H7 (cell line): ENCODE results near the gene STRBP. TPM values are rescaled to one million over a fixed set of nuclear protein-coding genes. Genes with fewer than 3 reads are reported as not detected.
"Not testable (repeated sequence)": the region's sequence is repeated elsewhere in the genome, so short reads cannot be mapped to it uniquely, and the experiment has no call there.

Experiments used
- DNase-seq: peaks from one replicate; pipeline ENCODE4 v3.0.0; 2012
- H3K27me3 ChIP-seq: 2 replicates; pipeline ENCODE4 v1.6.0; 2011; ENCODE audit warnings: mild to moderate bottlenecking, low read length; ENCODE audit not compliant: control insufficient read depth, insufficient read depth
- H3K36me3 ChIP-seq: replicated peaks from 2 replicates; pipeline ENCODE4 v1.5.1; 2011; ENCODE audit warnings: low read length; ENCODE audit not compliant: control insufficient read depth, insufficient read depth
- H3K4me3 ChIP-seq: 2 replicates; pipeline ENCODE4 v1.5.1; 2011; ENCODE audit warnings: low read depth, mild to moderate bottlenecking, control low read depth, low read length, moderate library complexity; ENCODE audit not compliant: insufficient read depth
- total RNA-seq: library from RNA; depleted of rRNA; stranded (reverse); fragments of >200 nt; shearing (Covaris generic); gene quantifications from 2 replicates; pipeline ENCODE4 v1.2.3, GENCODE V29; 2014

STRBP gene
- total RNA-seq, 1 experiment from 2014 or later: 35.0 TPM

DNA sequence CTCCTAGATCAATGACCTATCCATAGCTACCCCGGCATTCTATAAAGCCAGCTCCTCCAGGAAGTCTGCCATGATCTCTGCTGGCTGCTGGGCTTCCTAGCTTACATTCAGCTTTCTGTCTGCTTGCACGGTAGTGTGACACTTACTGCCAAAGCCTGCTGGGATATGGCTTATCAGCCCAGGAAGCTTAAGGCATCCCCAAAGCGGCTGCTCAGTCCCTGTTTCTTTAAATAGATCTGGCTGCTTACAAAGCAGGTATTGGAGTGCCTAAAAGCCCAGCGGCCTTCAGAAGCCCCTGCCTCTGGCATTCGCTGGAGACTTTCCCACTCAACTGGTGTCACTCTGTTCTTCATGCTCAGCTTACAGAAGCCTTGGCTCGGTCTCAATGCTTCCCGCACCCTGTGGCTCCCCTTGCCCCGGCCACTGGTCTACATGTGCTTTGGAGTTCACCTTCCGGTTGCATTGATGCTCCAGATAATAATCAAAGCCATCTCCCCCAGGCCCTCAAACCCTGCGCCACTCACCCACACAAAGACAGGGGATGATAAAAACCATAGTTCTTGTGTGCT lies 31.3 kb upstream of the STRBP start:
- H3K27me3 ChIP-seq: no peaks in the 10 kb centered on the region
- no peak for DNase-seq
- no peak overlapping the region for H3K4me3 ChIP-seq
- H3K36me3 ChIP-seq: no peaks in the 10 kb centered on the region

DNA sequence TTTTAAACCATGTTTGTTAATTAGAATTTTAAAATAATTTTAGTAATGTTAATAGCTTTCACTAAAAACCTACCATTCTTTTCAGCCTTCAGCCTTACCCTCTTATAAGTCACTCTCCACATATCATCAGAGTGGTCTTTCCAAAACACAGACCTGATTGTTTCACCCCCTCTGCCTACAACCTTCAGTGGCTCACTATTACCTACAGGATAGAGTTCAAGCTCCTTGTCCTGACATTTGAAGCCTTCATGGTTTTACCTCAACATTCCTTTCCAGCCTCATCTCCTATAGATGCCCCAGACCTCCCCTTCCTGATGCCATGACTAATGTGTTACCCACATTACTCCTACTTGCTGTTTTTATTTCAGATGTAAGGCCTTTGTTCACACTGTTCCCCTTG lies 27.8 kb upstream of the STRBP start:
- no peak overlapping the region for H3K4me3 ChIP-seq
- no peak for DNase-seq
- no peaks in the 10 kb centered on the region for H3K36me3 ChIP-seq
- no peaks in the 10 kb centered on the region for H3K27me3 ChIP-seq

DNA sequence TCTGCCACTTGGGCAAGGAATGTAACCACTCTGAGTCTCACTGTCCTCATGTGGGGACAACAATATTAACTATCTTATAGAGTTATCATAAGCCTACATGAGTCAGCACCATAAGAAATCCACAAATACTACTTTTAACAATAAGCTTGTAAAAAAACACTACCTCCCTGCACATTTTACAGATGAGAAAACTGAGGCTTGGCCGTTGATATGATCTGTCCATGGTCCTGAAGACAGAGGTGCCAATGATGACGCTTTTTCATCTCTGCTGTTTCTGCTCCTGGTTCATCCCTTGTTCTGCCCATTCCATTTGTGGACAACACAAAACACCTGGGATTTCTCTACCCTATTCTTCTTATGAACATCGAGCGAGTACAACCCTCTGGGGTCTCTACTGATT lies 23.4 kb upstream of the STRBP start:
- H3K27me3 ChIP-seq: no peaks in the 10 kb centered on the region
- DNase-seq: no peak
- H3K36me3 ChIP-seq: no peaks in the 10 kb centered on the region
- no peak overlapping the region for H3K4me3 ChIP-seq

DNA sequence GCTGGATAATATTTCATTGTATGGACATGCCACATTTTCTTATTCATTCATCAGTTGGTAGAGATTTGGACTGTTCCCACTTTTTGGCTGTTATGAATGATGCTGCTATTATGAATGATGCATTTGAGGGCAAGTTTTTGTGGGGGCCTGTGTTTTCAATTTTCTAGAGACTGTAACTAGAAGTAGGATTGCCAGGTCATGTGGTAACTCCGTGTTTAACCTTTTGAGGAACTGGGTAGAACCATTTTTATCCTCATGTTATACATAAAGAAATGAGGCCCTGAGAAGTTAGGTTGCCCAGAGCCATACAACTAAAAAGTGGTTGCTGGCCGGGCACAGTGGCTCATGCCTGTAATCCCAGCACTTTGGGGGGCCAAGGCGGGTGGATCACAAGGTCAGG lies 22.4 kb upstream of the STRBP start:
- no peaks in the 10 kb centered on the region for H3K27me3 ChIP-seq
- no peak overlapping the region for H3K4me3 ChIP-seq
- no peak for DNase-seq
- no peaks in the 10 kb centered on the region for H3K36me3 ChIP-seq

DNA sequence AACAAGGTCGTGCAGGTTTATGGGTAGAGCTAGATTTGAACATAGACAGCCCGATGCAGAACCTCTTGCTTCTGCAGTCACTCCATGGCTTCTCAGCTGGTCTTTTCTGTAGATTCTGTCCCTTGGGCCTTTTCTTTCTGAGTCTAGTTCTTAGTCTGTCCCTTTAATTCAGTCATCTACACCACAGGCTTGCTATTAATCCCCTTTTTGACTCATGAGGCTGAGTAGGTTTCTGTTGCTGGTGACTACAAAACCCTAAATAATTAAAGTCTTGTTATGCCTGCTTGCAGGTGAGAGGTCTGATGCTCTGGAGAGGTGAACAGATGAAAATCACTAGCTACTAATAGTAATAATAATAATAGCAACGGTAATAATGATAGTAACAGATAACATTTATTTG lies 19.3 kb upstream of the STRBP start:
- Histone ChIP-seq H3K4me3 (no peak overlapping the region), H3K36me3 (no peaks in the 10 kb centered on the region), H3K27me3 (no peaks in the 10 kb centered on the region)
- no peak for DNase-seq

DNA sequence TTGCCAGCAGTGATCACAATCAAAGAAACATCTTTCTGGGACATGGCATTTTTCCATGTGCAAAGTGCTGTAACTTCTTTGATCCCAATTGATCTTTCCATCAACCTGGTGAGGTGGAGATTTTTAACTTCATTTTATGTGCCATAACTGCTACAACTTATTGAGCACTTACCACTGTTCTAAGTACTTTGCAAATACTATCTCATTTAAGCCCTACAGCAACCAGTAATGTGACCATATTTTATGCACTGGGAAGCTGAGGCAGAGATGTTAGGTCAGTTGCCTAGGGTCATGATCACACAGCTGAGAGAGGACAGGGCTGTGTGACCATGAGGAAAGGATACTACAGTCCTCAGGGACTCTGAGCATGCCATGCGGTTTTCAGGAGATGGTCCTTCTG lies 17.9 kb upstream of the STRBP start:
- no peaks in the 10 kb centered on the region for H3K36me3 ChIP-seq
- H3K4me3 ChIP-seq: no peak overlapping the region
- H3K27me3 ChIP-seq: no peaks in the 10 kb centered on the region
- DNase-seq: no peak

DNA sequence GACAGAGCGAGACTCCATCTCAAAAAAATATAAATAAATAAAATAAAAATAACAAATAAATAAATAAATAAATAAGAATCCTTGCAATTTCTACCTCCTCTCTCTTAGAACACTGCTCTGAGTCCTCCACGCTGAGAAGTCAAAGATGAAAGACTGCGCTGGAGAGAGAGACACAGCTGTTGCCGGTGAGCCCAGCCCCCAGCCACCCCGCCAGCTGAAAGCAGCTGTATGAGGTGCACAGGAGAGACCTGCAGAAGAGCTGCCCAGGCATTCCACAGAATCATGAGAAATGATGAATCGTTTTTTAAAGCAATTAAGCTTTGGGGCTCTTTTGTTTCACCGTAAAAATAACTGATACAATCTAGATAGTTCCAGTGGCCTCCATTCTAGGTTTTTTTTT lies 16.3 kb upstream of the STRBP start:
- Histone ChIP-seq H3K27me3 (no peaks in the 10 kb centered on the region), H3K36me3 (no peaks in the 10 kb centered on the region), H3K4me3 (no peak overlapping the region)
- DNase-seq: no peak

DNA sequence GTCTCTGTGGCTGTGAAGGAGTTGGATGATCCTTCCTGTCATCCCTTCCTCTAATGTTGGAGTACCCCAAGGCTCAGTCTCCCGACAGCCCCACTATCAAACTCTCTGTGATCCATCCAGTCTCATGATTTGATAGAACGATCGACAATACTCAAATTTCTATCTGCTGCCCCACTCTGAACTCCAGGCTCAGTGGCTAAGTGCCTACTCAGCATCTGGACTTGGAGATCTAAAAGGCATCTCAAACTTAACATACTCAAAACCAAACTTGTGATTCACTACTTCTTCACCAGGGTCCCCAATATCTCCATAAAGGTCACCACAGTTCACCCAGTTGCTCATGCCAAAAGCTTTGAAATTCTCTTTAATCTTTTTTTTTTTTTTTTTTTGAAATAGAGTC lies 15.1 kb upstream of the STRBP start:
- H3K27me3 ChIP-seq: no peaks in the 10 kb centered on the region
- H3K4me3 ChIP-seq: no peak overlapping the region
- no peaks in the 10 kb centered on the region for H3K36me3 ChIP-seq
- DNase-seq: no peak

DNA sequence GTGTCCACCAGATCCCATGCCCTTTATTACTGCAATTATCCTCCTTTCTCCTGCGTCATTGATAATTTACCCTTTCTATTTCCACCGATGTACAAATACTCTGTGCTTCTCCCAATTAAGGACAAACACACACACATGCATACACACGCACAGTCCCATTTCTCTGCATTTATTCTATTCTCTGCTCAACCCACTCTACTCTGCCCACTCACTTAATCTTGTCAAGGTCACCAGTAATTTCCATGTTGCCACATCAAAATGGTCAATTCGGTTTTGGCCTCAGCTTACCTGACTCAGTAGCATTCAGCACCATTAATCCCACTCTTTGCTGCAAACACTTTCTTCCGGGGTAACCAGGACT lies 14.6 kb upstream of the STRBP start:
- Histone ChIP-seq H3K27me3 (no peaks in the 10 kb centered on the region), H3K4me3 (no peak overlapping the region), H3K36me3 (no peaks in the 10 kb centered on the region)
- DNase-seq: no peak

DNA sequence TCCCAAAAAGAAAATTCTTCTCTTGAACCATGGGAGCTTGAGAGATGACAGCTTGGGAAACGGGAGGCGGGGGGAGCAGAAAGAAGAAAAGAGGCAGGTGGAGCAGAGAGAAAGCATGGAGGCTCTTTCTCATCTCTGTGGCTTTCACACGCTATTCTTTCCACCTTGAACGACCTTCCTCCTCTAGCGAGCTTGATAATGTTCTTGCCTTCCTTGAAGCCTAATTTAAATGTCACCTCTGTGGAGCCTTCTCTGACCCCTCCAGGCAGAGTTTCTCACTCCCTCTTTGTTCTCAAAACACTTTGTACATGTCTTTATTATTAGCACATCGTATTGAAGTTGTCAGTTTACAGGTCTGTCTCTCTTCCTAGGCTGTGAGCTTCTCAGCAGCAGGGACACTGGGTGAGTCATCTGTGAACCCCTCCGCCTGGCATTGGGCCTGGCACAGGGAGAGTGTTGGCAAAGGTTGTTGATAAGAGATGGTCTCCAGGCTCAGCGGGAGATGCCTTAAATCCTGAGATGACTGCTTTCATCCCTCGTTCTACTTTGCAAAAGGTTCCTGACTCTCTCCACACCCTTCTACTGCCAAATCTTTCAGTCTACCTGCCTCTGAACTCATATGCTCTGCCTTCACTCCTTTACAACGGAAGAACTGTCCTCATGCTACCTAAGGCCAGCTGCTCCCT lies 14.1 kb upstream of the STRBP start:
- Histone ChIP-seq H3K27me3 (no peaks in the 10 kb centered on the region), H3K36me3 (no peaks in the 10 kb centered on the region), H3K4me3 (no peak overlapping the region)
- no peak for DNase-seq

DNA sequence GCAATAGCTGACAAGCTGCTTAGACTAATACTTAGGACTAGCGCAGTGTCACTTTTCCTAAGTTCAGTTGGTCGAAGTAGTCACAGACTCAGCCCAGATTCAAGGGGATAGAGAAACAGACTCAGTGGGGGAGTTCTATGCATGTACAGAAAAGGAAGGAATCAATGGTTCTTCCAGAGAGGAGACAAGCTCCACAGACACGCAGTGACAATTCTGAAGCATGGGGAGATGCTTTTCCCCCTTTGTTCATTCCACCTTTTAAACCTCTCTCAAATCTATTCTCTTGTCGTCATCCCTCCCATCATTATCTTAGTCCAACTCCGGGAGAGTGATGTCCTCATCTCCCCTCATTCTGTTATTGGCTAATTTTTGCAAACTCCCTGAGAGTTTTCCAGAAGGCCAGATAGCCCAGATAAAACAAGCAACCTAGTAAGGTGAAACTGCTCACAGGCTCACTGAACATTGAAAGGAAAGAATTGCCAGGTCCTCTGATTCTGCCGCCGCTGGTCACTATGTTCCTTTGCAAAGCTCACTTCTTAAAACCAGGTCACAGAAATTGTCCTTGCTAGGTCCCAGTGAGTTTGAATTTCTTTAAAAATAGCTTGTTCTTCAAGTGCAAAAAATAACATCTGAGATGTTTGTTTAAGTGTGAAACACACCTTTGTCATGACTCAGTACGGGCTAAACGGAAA lies 13.4 kb upstream of the STRBP start:
- no peak for DNase-seq
- no peaks in the 10 kb centered on the region for H3K36me3 ChIP-seq
- no peaks in the 10 kb centered on the region for H3K27me3 ChIP-seq
- no peak overlapping the region for H3K4me3 ChIP-seq

DNA sequence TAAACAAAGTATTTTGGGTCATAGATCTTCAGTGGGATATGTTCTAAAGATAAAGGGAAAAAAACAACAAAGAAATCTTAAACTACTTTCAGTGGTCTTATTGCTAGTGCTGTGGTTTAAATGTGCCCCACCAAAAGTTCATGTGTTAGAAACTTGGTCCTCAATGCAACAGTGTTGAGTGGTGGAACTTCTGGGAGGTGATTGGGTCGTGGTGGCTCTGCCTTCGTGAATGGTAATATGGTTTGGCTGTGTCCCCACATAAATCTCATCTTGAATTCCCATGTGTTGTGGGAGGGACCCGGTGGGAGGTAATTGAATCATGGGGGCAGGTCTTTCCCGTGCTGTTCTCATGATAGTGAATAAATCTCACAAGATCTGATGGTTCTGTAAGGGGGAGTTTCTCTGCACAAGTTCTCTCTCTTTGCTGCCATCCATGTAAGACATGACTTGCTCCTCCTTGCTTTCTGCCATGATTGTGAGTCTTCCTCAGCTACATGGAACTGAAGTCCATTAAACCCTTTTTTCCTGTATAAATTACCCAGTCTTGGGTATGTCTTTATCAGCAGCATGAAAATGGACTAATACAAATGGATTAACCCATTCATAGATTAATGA lies 10.6 kb upstream of the STRBP start:
- H3K27me3 ChIP-seq, H3K4me3 ChIP-seq, H3K36me3 ChIP-seq, DNase-seq: not testable (repeated sequence)

DNA sequence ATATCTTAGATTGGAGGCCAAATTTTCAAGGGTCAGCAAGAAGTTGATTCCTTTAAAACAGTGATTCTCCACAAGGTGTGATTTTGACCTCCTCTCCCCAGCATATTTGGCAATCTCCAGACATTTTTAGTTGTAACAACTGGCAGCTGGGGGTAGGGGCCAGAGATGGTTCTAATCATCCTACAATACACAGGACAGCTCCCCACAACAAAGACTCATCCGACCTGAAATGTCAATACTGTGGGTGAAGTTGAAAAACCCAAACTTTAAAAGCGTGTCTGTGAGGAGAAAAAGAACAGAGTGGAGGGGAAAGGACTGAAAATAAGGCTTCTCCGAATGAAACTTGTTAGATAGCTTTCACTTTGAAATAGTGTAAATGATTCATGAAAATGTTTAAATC lies 10.0 kb upstream of the STRBP start:
- no peak for DNase-seq
- no peaks in the 10 kb centered on the region for H3K27me3 ChIP-seq
- H3K4me3 ChIP-seq: no peak overlapping the region
- no peaks in the 10 kb centered on the region for H3K36me3 ChIP-seq

DNA sequence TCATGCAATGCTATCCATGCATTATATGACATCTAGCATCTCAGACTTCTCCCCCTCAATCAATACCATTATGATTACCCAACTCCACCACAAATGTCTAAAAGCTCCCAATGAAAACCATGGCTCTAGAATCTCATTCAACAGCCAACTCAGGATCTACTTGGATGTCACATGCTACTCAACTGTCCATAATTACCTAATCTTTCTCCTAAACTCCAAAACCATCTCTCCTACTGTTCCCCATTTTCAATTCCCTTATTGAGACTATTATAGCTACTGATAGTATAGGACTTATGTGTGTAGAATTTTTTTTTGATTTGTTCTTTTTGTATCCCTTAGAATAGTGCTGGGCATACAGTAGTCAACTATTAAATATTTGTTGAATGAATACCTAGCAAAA lies 8.2 kb upstream of the STRBP start:
- no peak for DNase-seq
- Histone ChIP-seq H3K27me3 (no peaks in the 10 kb centered on the region), H3K4me3 (no peak overlapping the region), H3K36me3 (no peaks in the 10 kb centered on the region)

DNA sequence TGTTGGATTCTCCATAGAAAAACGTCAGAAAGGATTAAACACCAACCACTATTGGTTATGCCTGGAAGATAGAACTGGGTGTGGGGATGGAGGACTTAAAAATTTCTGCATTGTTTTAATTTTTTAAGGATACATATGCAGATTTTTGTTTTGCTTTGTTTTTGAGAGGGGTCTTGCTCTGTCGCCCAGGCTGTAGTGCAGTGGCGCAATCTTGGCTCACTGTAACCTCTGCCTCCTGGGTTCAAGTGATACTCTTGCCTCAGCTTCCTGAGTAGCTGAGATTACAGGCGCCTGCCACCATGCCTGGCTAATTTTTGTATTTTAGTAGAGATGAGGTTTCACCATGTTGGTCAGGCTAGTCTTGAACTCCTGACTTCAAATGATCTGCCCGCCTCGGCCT lies 2.7 kb upstream of the STRBP start:
- not testable (repeated sequence) for H3K4me3 ChIP-seq

More for the DNA sequence above, 2.7 kb upstream of the STRBP start:
- H3K27me3 ChIP-seq, DNase-seq, H3K36me3 ChIP-seq: not testable (repeated sequence)
